Globus pallidus (tissue), 1 donor: ENCODE results near the gene COIL.
"Not testable (repeated sequence)": the region's sequence is repeated elsewhere in the genome, so short reads cannot be mapped to it uniquely, and the experiment has no call there.

Experiments
- DNase-seq: peaks from one replicate; pipeline ENCODE4 v3.0.0-alpha.2; 2015; ENCODE audit warnings: low spot score

Gene COIL

DNA sequence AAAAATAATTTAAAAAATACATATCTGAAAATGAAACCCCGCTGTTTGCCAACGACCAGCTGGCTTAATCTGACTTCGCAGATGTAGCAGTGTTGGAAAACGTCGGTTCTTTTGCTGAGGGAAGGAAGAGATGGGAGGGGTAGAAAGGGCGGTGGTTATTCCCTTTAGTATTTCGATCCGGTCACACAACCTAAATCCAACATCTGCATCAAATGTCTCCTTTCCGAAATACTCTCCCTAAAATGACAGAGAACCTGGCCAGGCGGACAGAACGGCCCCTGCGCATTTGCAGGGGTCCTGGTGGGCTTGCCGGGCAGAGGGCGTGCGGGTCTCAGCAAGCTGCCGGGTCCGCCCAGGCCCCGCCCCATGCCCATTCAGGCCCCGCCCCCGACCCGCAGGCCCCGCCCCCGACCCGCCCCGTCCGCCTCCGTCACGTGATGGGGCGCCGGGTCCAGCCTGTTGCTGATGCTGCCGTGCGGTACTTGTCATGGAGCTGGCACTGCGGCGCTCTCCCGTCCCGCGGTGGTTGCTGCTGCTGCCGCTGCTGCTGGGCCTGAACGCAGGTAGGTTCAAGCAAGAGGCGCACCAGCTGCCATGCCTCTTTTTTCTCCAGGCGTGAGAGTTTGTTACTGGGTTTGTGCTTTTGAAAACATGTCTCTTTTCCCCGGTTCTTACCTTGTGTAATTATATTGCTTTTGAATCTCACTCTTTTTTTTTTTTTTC, 17.0 kb upstream of the COIL start, which contains the start of gene SCPEP1:
TSS of gene SCPEP1 (plus strand) at position 459 of the 723 bp plus-strand sequence. CDS start at position 488, 29 bp downstream.
- peak; percentile 86 for DNase-seq

DNA sequence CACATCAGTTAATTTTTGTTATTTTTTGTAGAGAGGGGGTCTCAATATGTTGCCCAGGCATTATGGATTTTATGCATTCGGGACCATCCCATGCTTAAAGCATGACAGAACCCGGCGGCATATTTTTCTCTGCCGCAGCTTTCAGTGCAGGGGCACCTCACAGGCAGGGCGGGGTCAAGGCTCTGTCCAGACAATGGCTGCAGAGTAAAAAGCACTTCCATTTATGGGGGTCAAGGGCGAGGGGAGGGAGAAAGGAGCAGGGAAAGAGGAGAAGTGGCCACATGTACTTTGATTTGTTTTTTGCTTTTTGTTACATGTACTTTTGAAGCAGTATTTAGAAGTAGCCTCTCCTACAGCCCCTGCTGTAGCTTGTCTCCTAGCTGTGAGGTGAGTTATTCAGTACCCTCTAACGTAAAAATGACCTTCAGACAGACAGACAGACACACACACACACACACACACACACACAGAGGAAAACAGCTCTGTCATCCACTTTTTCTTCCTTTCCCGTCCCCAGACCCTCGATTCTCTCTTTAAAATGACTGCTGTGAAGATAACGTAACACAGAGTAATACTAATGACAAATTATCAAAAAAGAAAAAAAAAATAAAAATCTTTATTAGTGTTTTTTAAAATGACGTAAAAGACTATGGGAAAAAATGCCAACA, 16.2 kb upstream of the COIL start:
- no peak for DNase-seq

DNA sequence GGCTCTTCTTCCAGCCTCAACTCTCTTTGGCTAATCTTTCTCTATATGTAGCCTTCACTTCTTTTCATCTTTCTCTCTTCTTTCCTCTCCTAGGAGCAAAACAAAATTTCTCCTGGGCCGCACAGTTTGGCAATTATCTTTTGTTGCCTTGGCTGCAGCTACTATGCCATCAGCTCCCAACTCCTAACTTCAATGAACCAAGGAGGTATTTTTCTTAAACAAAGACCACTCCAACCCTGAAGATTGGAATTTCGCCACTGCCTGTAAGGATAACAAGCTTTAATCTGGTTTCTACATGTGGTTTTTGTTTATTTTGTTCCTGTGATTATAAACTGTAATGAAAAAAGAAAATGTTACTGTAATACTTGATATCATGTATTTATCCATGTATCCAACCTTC, 14.8 kb upstream of the COIL start:
- DNase-seq, result no peak

DNA sequence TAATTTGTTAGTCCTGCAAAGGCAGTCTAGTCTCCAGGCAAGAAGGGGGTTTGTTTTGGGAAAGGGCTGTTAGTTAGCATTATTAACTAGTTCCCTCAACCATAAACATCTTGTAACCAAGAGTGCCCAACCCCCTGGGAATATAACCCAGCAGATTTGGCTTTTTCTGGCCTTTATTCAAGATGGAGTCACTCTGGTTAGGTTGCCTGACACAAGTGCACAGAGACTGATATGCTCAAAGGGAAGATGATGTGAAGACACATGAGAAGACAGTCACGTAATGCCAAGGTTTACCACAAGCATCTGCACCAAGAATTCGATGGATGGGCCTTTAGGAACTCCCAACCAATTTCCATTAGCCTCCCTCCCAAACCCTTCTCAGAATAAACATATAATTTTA, 13.2 kb upstream of the COIL start:
- DNase-seq, result no peak

DNA sequence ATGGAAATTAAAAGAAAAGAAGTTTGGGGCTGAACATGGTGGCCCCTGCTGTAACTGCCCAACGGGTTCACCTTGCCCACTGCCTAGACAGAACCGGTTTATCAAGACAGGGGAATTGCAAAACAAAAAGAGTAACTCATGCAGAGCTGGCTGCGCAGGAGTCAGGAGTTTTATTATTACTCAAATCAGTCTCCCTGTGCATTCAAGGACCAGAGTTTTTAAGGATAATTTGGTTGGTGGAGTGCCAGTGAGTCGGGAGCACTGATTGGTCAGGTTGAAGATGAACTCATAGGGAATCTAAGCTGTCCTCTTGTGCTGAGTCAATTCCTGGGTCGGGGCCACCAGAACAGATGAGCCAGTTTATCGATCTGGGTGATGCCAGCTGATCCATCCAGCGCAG, 12.7 kb upstream of the COIL start:
- no peak for DNase-seq

DNA sequence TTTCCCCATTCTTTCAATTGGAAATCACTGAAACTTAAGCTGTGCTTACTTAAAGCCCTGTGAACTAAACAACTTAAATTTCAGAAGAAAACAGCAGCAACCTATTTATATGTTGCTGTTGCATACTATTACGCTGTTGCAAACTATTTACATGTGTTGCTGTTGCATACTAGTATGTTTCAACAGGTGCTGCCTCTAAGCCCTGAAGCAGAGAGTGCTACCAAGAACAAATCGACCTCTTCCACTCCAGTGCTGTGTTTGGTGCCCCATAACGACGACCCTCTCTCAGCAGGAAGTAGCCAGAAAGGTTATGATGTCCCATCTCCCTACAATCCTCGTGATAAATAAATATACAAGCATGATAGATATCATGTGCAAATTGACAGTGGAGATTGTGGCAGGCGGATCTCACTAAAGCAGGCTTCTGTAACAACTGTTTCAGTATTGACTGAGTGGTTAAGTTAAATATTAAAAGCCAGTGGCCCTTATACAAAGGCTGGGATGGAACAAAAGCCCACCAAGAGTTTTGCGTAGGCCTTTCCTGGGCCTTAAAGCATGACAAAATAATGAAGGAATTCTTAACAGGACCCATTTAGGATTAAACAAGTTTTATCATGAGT, 11.4 kb upstream of the COIL start:
- DNase-seq, result no peak

DNA sequence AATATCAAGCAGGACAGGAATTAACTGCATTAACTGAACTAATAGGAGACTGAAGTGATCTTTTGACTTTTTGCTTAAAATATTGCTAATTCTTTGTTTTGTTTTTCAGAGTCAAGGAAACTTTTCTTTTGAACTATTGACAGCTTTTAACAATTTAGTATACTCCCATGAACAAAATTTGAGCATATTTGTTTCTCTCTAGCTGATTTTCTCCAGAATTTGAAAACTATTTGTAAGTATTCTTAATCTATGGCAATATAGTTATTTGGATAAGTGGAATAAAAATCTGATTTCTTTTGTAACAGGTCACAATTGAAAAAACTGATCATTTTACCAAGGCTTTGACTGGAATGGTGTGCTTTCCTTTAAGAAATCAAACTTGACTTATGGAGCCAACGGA, 10.1 kb upstream of the COIL start:
- no peak for DNase-seq

DNA sequence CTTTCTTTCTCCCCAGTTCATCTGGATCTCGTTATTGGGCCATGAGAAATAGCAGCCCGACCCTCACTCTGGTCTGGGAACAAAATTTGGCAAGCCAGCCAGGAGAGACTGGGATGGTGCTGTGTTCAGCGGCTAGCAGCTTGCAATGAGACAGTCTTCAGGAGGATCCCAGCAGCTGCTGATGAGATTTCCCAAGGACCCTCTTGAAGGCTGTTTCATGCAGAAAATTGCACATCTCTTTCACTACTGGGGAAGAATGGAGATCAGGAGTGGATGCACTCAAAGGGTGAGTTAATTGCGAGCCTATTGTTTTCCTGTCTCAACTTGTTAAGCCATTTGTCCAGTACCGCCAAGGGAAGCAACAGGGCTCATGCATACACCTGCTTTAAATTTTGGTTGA, 5.5 kb upstream of the COIL start:
- no peak for DNase-seq

DNA sequence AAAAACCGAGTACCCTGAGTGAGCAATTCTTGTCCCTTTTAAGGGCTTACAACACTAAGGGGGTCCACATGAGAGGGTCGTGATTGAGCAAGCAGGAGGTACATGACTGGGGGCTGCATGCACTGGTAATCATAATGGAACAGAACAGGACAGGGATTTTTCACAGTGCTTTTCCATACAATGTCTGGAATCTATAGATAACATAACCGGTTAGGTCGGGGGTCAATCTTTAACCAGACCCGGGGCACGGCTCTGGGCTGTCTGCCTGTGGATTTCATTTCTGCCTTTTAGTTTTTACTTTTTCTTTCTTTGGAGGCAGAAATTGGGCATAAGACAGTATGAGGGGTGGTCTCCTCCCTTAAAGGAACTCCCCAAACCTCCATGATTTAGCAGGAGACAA, 4.8 kb upstream of the COIL start:
- DNase-seq, result not testable (repeated sequence)

DNA sequence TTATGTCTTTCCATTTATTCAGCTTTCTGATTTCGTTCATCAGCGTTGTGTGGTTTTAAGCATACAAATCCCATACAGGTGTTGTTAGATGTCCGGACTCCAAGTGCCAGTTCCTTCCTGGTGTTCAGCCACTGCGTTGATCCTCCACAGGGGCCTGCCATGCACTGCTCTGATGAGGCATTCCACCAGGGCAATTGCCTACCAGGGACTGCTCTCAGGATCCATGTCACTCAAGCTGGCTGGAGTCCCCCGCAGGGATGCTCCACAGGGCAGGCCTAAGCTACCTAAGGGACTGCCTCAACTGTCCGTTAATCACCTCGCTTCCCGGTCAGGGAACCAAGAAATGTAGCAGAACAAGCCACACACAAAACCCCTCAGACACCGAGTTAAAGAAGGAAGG, 4.4 kb upstream of the COIL start:
- DNase-seq, result not testable (repeated sequence)

DNA sequence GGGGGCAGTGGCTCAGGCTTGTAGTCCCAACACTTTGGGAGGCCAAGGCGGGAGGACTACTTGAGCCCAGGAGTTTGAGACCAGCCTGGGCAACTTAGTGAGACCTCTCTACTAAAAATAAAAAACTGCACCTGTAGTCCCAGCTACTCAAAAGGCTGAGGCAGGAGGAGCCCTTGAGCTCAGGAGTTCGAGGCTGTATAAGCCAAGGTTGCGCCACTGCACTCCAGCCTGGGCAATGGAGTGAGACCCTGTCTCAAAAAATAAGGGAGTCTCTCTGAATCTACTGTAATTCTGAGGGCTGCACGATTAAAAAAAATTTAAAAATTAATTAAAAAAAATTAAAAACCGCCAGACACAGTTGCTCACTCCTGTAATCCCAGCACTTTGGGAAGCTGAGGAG, 3.9 kb downstream of the COIL start:
- DNase-seq, result no peak

DNA sequence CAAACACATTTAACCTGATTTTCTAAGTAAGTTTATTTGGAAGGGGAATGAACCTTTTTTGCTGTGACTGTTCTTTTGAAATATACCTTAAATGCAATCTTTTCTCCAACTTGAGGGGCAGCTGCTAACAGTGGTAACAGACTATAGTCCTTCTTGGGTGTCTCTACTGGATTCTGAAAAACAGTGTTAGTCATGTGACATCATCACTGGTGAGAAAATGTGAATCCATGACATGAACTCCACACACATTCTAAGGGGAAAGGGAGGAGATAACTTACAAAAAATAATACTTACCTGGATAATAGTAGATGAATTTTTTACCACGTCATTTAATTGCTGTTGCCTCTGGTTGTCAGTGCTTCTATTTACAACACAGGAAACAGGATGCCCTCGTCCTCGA, 11.3 kb downstream of the COIL start:
- DNase-seq, result no peak

DNA sequence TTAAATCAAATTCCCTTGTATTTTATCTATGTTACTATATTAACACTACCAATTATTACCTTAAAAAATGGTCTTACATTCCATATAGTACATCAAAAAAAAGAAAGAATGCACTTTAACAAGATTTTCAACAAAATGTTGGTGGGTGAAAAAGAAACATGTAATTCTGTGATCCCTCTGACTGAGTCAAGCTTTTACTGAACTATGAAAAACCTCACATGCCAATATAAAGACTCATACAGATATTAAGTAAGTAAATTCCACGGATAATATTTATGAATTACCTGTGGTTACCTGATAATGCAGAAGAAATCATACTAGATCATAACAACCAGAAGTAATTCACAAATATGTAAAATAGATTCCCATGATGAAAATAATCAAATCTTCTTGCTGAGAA, 12.4 kb downstream of the COIL start:
- no peak for DNase-seq

DNA sequence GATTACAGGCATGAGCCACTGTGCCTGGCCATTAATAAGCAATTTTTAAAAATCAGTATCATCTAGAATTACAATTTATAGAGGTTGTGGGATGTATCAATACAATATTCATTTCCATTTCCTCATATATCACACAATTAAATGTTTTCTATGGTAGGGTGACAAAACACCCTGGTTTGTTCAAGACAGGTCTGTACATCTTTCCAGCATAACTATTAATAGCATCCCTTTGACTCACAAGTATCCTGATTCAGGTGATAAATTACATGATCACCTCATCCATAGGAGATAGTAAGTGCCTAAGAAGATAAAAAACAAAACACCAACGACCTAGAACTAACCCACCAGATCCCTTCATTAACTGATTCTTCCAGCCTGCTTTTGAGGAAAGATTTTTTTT, 13.1 kb downstream of the COIL start:
- no peak for DNase-seq

DNA sequence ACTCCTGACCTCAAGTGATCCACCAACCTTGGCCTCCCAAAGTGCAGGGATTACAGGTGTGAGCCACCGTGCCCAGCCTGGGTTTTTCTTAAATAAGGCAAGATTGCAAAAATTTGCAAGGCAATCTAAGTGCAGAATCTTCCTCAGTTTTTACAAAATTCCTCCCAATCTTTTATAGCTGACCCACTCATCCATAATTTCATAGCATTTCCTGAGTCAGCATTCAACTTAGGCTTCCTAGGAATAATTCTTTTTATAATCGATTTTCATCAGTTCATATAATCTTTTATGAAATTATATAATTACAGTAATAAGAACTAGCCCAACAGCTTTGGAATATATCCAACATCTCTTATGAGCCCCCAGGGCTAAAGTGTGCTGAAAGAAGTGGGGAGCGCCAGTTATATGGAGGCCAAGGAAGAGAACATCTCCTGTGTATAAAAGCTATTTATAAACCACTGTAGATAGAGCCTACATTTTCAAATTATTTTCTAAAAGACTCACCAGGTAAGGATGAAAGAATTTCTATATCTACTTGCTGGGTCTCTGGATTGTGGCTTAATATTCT, 14.8 kb downstream of the COIL start:
- no peak for DNase-seq

DNA sequence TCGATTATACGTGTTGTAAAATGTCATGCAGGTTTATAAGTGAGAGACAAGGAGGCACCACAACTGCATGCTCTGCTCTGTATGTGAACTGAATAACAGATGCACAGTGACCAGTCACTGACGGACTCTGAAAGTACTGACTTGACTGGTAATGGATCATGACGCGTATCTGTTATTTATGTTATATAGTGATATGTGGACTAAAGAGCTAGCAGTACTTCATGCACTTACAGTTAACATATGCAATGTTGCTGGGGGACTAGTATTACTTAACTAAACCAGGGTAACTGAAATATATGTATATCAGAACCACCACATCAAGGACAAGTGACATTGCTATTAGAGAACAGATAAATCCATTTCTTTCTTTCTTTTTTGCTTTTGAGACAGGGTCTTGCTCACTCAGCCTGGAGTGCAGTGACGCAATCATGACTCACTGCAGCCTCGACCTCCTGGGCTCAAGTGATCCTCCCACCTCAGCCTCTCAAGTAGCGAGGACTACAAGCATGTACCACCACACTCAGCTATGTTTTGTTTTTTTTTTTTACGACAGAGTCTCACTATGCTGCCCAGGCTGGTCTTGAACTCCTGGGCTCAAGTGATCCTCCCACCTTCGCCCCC, 17.2 kb downstream of the COIL start:
- DNase-seq, result no peak

DNA sequence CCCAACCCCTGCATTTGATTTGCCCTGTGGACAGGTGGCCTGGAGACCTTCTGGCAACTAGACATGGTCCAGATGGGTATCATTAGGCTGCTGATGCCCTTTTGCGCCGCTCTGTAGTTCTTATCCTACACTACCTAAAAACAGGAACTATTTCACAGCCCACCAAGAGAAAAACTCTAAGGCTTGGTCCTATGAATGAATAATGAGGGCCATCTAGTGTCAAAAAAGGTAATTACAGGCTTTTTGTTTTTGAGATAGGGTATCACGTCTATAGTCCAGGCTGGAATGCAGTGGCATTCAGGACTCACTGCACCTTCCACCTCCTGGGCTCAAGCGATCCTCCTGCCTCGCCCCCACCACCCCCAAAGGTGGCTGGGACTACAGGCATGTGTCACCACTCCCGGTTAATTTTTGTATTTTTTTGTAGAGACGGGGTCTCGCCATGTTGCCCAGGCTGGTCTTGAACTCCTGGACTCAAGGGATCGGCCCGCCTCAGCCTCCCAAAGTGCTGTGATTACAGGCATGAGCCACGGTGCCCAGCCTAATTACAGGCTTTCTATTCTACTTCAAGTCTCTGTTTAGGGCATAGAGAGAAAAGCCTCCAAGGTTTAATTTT, 20.9 kb downstream of the COIL start:
- peak; percentile 29 for DNase-seq

DNA sequence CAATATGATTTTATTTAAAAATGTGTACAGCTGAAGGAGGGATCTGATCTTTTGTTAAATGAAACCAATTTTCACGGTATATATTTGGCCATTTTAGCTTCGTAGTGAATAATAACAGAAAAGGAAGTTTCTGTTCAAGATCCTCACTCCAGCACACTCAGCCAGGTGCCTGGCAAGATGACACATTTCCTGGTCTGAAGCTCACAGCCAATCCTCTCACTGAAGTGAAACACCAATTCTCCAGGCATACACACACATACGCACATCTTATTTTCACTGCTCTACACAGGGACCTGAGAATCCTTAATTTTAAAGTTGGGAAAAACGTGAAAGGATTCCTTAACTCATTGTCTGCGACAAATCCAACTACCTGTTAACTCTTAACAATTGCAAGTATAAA, 22.6 kb downstream of the COIL start:
- DNase-seq, result not testable (repeated sequence)

DNA sequence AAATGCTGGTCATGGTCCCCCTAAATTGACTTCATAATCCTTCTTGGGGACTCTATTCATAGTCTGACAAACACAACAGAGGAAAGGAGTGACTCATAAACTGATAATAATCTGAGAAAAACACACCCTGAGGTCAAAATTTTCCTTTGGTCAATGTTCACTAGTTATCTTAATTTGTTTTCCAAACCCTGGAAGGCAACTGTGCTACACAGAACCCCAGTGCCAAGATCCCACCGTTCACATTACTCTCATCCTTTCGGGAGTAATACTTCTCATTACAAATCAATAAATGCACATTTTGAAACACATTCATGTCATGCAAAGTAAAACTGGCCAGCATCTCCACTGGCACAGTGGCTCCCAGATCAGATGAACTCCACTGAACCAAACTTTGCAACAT, 23.2 kb downstream of the COIL start:
- DNase-seq, result no peak

DNA sequence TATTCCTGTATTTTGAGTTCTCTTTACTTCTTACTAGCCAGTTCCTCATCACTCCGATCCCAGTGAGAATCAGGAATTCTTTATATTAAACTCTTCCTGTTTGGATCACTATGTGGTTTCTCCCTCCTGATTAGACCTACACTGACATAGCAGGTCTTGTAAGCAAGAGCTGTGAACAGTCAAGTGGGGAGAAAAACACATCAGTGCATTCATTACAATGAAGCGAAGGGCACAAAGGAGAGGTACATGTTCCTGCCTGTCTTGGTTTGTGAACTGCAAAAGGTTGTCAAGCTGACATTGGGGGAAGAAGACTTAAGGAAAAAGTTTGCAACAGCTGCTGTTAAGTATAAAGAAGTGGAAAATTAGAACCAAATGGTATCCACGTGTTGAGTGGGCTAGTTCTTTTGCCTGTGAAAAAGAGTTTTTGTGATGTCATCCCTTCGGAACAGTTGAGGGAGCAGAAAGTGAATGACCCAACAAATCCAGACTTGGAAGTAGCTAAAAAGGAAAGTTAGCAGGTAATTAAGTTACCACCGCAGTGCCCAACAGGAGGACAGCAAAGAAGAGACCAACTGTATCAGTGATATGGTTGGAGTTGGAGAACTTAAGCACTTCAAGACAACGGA, 24.0 kb downstream of the COIL start:
- DNase-seq, result no peak

DNA sequence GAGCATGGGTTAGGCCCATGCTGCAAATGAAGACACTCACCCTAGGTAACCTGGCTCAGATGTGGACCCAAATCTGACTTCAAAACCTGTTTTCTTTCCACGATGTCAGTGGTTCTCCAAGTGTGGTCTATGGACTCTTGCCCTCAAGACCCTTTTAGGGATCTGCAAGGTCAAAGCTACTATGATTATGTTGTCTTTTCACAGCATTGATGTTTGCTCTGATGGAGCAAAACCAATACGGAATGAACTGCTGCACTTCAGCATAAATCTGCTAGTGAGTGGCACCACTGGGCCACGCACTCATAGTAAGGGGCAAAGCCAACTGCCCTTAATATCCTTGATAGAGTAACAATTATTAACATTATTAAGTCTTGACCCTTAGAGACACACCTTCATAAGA, 25.4 kb downstream of the COIL start:
- no peak for DNase-seq

DNA sequence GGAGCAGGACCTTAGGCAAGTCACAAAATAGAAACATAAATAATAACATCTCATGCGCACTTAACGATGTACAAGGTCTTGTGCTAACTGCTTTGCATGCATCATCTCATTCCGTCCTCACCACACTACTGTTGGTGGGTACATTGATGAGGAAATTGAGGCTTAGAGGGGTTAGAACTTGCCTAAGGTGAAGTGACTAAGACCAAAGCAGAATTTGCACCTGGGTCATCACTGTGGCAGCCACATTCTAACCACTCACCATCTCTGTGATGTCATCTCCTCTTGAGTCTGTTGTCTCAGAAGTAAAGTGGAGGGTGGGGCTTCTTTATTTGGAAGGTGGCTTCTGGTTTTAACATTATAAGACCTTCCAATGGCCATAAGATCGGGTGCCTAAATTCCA, 26.6 kb downstream of the COIL start:
- DNase-seq, result no peak
